Stimulated activated CD8-positive, alpha-beta memory T cell treated with anti-CD3 and anti-CD28 coated beads, Interleukin-4, amount 100 ng/mL, for 24 hours (primary cell): ENCODE data around the gene KRT75.
"Not testable (repeated sequence)": the region's sequence is repeated elsewhere in the genome, so short reads cannot be mapped to it uniquely, and the experiment has no call there.

ENCODE experiments used
- DNase-seq: peaks from one replicate; pipeline ENCODE4 v3.0.0-alpha.2; 2020; ENCODE audit warnings: low read depth

KRT75 gene

DNA sequence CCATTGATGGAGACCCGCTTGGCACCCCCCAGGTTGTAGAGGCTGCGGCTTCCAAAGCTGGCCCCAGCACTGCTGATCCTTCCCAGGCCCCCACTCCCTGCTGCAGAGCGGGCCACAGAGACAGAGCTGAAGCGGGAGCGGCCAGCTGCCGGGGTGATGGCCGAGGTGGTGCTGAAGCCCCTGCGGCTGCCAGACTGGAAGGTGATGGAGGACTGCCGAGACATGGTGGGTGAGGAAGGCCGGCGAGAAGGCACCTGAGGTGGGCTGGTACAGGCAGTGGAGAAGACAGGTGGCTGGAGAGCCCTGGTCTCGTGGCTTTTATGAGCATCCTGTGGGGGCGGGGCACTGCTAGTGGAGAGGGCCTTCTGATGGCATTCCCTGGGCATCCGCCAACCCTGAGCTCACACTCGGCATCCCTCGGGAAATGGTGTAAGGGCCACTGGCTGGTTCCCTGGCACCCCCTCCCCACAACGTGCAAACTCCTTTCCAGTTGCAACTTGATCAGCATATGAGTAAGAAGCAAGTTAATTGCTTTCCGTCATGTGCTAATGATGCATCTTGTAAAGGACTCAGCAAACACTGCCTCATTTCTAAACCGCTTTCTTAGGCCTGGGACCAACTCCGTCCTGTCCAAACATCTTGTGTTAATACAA, at the start of gene KRT75:
TSS of gene KRT75 (minus strand) at position 291 of the 653 bp plus-strand sequence. CDS start at position 224, 67 bp downstream.
- DNase-seq = no peak

GRCh38 chr12:52480073-52480472, 45.9 kb upstream of the KRT75 start:
- no peak for DNase-seq

GRCh38 chr12:52477651-52478050, 43.5 kb upstream of the KRT75 start:
- no peak for DNase-seq

DNA sequence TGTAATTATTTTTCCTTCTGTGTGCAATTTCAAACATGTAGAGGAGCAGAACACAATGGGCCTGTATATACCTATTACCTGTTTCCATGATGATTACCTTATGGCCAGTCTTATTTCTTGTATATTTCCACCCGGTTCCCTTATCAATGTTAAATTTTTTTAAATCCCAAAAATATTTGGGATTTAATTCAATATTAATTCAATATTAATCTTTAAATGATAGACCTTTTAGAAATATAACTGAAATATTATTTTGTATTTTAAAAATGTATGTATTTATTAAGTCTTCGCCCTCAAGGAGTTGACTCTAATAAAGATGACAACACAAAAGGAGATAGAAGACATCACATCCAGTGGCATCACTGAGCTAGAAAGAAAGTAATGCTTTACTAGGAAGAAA, 40.0 kb upstream of the KRT75 start:
- DNase-seq = no peak

DNA sequence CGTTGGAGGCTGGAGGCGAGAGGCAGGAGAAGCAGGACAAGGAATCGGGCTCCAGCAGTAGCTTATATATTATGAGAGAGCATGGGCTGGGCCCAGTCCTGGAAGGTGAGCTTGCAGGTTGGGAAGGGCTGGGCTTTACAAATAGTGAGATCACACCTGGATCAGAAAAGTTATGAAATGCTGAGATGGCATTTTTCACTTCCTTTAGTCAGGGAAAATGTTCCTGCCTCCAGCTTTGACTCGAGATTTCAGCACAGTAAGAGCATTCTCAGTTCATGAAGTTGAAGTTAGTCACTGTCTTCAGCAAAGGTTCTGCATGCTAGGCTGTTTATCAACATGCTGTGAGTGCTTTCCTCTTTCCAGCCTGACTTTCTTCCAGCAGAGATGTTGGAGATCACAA, 39.6 kb upstream of the KRT75 start, which contains the start of gene KRT6C:
TSS of gene KRT6C (minus strand) at position 38 of the 400 bp plus-strand sequence. CDS start 68 bp downstream, outside the sequence.
- DNase-seq = no peak

- no peak for DNase-seq
These were observed 35.7 kb upstream of the KRT75 start for GRCh38 chr12:52469853-52470252.

DNA sequence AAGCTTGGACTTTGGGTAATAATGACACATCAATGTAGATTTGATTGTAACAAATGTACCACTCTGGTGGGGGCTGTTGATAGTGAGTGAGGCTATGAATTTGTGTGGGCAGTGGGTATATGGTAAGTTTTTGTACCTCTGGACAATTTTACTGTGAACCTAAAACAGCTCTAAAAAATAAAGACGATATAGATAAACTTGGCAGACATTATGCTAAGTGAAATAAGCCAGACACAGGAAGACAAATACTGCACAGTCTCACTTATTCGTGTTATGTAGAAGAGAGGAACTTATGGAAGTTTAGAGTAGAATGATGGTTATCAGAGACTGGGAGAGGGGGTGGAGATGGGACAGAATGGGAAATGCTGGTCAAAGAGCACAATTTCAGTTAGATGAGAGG, 30.7 kb upstream of the KRT75 start:
- no peak for DNase-seq

DNA sequence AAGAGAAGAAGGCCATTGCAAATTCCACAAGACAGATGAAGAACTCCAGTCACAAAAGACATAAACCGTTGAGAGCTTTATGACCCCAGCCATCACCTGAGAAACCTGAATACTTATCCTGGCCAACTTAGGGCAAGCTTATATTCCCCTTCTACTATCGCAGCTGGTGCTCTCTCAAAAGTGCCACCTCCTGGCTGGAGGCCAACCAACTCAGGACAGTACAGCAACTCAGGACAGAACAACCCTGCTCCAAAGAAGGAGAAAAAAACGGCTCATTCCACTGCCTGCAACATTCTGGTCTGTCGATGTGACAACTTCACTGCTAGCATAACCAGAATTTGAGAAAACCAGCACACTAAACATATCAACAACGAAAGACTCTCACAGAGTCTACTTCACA, 27.5 kb upstream of the KRT75 start:
- DNase-seq = no peak

DNA sequence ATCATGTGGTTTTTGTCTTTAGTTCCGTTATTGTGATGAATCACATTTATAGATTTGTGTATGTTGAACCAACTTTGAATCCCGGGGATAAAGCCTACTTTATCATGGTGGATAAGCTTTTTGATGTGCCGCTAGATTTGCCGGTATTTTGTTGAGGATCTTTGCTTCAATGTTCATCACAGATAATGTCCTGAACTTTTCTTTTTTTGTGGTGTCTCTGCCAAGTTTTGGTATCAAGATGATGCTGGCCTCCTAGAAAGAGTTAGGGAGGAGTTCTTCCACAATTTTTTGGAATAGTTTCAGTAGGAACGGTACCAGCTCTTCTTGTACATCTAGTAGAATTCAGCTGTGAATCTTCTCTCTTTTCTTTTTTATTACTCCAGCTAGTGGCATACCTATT, 24.7 kb upstream of the KRT75 start:
- no peak for DNase-seq

DNA sequence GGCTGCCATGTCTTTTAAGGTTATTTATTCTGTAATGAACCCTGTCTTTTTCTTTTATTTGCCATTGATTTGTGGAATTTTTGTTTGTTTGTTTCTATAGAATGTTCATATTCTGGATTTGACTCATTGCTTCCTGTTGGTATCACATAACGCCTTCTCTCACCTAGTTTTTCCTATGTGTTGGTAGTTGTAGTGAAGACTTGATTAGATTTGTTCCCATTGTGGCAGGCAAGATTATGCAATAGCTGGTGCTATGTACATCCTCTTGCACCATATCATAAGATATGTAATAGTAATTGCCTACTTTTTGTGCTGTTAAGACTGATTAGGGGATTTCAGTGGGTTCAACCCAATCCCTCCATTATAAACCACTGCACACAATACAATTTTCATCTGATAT, 21.6 kb upstream of the KRT75 start:
- DNase-seq = no peak

DNA sequence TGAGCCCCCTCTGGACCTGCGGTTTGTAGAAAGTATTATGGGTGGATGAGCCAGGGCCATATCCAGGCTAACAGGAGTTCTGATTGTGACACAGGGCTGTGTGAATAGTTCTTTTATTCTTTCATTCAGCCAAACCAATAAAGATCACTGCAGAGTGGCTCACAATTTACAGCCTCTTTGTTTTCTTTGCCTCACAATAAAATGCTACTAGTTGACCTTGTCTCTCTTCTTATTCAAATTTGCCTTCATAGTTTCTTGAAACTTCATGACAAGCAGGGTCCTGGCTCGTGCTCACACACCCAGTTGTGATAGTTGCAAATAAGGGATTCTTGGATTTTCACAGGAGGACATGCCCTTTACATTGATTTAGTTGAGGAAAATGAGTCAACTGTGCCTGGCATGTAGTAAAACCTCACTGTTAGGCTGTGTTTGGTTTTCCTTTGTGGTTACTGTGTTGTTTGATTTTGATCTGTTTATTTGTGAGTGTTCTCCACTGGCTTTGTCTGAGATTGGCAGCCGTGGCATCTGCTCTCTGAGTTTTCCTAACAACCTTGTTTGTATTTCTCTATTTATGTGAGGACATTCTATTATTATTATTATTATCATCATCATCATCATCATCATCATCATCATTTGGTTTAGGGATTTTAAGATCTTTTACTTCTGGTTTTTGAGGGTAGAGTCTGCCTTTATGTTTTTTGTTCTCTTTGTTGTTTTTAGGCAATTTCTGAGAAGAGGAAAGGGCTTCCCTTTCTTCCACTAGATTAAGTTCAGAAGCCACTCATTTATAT, 20.4 kb upstream of the KRT75 start:
- no peak for DNase-seq

DNA sequence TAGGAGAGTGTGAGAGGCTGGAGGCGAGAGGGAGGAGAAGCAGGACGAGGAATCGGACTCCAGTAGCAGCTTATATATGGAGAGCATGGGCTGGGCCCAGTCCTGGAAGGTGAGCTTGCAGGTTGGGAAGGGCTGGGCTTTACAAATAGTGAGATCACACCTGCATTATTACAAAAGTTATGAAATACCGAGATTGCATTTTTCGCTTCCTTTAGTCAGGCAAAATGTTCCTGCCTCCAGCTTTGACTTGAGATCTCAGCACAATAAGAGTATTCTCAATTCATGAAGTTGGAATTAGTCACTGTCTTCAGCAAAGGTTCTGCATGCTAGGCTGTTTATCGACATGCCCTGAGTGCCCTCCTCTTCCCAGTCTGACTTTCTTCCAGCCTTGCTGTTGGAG, 17.9 kb upstream of the KRT75 start, which contains the start of gene KRT6B:
TSS of gene KRT6B (minus strand) at position 46 of the 400 bp plus-strand sequence. CDS start 68 bp downstream, outside the sequence.
- no peak for DNase-seq

GRCh38 chr12:52448228-52448627, 14.1 kb upstream of the KRT75 start:
- no peak for DNase-seq

GRCh38 chr12:52447196-52447595, 13.0 kb upstream of the KRT75 start:
- DNase-seq = not testable (repeated sequence)

- DNase-seq = no peak
These were observed 12.3 kb upstream of the KRT75 start for GRCh38 chr12:52446367-52447045.

GRCh38 chr12:52445876-52446275, 11.7 kb upstream of the KRT75 start:
- no peak for DNase-seq

GRCh38 chr12:52444647-52445595, 10.8 kb upstream of the KRT75 start:
- DNase-seq = no peak

- DNase-seq = no peak
These were observed 9.8 kb upstream of the KRT75 start for GRCh38 chr12:52443966-52444365.

GRCh38 chr12:52442600-52443061, 8.5 kb upstream of the KRT75 start:
- DNase-seq = no peak

DNA sequence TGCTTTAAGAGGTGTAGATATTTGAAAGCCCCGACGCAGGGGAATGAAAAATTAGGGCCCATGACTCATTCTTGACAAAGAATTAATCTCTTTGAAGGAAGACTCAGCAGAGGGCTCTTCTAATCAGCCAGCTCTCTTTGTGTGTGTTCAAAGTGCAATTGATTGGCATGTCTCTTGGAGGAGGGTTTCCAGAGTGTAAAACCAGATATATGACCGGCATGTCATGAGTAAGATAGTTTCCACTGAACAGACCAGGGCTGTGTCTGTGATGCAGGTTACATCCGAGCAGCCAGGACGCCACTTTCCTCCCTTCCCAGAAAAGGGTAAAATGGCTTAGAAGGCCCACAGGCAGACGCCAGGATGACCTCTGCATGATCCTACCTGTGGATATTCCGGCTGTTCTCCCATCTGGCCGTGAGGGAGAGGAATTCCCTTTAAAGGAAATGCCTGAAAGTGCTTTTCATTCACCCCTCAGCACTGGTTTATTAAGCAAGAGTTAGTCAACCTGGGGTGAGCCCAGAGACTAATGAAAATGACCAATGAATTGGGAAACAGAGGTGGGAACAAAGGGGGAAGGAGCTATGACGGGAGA, 7.2 kb upstream of the KRT75 start:
- no peak for DNase-seq

- DNase-seq = no peak
These were observed 6.7 kb upstream of the KRT75 start for GRCh38 chr12:52440821-52441319.
